Fibroblast of pulmonary artery (primary cell): ENCODE measurements around the gene CLCN4.

Experiments used
- DNase-seq: peaks from one replicate; pipeline ENCODE4 v3.0.0-alpha.2; 2010; ENCODE audit warnings: low read depth
- H3K4me3 ChIP-seq: replicated peaks from 2 replicates; pipeline ENCODE4 v1.5.1; 2011; ENCODE audit warnings: low read depth, mild to moderate bottlenecking, control low read depth, low read length, moderate library complexity
- CTCF ChIP-seq: IDR thresholded peaks from 2 replicates; pipeline ENCODE4 v1.5.1; 2011; ENCODE audit warnings: mild to moderate bottlenecking, control low read depth, low read length, inconsistent platforms; ENCODE audit errors: missing control alignments

The CLCN4 gene

GRCh38 chrX:10138726-10139125 is 18.0 kb upstream of the CLCN4 start:
- DNase-seq, result no peak
- no peak for TF ChIP-seq CTCF
- H3K4me3 ChIP-seq, result no peak overlapping the region

GRCh38 chrX:10140264-10140663 is 16.5 kb upstream of the CLCN4 start:
- TF ChIP-seq CTCF, result no peak
- no peak overlapping the region for H3K4me3 ChIP-seq
- no peak for DNase-seq

- no peak for TF ChIP-seq CTCF
- no peak overlapping the region for H3K4me3 ChIP-seq
- no peak for DNase-seq
Measured at GRCh38 chrX:10142041-10142599, 14.7 kb upstream of the CLCN4 start.

GRCh38 chrX:10143071-10143983 is 13.4 kb upstream of the CLCN4 start:
- TF ChIP-seq CTCF, result no peak
- H3K4me3 ChIP-seq, result no peak overlapping the region

GRCh38 chrX:10146346-10146745 is 10.4 kb upstream of the CLCN4 start:
- no peak for TF ChIP-seq CTCF

More at GRCh38 chrX:10143071-10143983, 13.4 kb upstream of the CLCN4 start:
- no peak for DNase-seq

GRCh38 chrX:10152086-10152485 is 4.7 kb upstream of the CLCN4 start:
- no peak for TF ChIP-seq CTCF
- no peak overlapping the region for H3K4me3 ChIP-seq
- DNase-seq, result no peak

More at GRCh38 chrX:10146346-10146745, 10.4 kb upstream of the CLCN4 start:
- DNase-seq, result no peak
- H3K4me3 ChIP-seq, result no peak overlapping the region
